HG02884 (cell line): Measurements from ENCODE around the gene RNF121.
"Not testable (repeated sequence)": the region's sequence is repeated elsewhere in the genome, so short reads cannot be mapped to it uniquely, and the experiment has no call there.

Experiments used
- ATAC-seq: cut with Tn5 transposase; IDR thresholded peaks from one replicate; pipeline ENCODE4 v1.9.1; 2021; ENCODE audit warnings: mild to moderate bottlenecking, moderate library complexity; ENCODE audit not compliant: unreplicated experiment

The RNF121 gene

GRCh38 chr11:71928737-71929443 is at the start of gene RNF121:
Gene RNF121 (plus strand): TSS chr11:71929046. CDS start chr11:71929062, 16 bp downstream.
- ATAC-seq: peak; percentile 67

GRCh38 chr11:71885806-71886205 is 43.0 kb upstream of the RNF121 start:
- ATAC-seq: not testable (repeated sequence)

DNA sequence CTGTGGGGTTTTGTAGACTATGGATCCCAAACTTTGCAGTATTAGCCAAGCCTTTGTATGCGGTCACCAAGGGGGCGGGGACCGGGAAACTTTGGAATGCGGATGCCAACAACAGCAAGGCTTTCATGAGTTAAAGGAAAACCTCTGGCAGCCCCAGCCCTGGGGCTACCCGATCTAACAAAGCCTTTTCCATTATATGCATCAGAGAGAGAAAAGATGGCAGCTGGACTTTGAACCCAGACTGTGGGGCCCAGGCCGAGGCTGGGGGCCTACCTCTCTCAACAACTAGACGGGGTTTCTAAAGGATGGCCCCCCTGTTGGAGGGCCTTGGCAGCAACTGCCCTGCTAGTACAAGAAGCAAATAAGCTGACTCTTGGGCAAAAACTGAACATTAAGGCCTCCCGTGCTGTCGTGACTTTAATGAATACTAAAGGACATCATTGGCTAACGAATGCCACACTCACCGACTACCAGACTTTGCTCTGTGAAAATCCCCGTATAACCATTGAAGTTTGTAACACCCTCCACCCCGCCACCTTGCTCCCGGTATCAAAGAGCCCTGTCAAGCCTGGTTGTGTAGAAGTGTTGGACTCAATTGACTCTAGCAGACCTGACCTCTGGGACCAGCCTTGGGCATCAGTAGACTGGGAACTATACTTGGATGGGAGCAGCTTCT is 40.4 kb upstream of the RNF121 start:
- not testable (repeated sequence) for ATAC-seq

- ATAC-seq: not testable (repeated sequence)
These were observed 39.5 kb upstream of the RNF121 start for GRCh38 chr11:71889181-71889872.

DNA sequence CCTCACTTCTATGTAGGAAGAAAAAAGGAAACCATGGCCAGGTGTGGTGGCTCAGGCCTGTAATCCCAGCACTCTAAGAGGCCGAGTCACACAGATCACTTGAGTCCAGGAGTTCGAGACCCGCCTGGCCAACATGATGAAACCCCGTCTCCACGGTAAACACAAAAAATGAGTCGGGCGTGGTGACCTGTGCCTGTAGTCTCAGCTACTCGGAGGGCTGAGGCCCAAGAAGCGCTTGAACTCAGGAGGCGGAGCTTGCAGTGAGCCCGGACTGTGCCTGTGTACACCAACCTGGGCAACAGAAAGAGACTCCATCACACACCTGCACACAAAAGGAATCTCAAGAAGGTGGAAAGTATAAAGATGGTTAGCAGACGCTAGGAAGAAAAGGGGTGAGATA is 32.9 kb upstream of the RNF121 start:
- no peak for ATAC-seq

GRCh38 chr11:71901137-71901536 is 27.7 kb upstream of the RNF121 start:
- not testable (repeated sequence) for ATAC-seq

DNA sequence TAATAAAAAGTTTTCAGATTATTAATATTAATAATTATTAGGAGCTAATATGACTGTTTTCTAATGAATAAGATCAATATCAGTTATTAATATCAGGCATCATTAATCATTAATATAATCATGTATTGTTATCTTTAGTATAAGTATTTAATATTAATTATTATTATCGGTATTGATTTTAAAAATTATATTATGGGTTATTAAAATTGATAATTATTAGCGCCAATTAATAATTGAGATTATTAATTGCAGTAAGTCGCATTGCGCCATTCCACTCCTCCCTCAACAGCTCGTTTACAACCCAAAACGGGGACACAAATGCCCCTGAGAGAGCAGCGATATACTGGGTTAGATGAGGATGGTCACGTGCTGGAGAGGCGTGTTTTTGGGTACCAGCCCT is 20.6 kb upstream of the RNF121 start:
- ATAC-seq: no peak

GRCh38 chr11:71910775-71911174 is 18.1 kb upstream of the RNF121 start:
- ATAC-seq: not testable (repeated sequence)

GRCh38 chr11:71911321-71911985 is 17.4 kb upstream of the RNF121 start:
- ATAC-seq: not testable (repeated sequence)

GRCh38 chr11:71911986-71912340 is 16.9 kb upstream of the RNF121 start:
- ATAC-seq: not testable (repeated sequence)

DNA sequence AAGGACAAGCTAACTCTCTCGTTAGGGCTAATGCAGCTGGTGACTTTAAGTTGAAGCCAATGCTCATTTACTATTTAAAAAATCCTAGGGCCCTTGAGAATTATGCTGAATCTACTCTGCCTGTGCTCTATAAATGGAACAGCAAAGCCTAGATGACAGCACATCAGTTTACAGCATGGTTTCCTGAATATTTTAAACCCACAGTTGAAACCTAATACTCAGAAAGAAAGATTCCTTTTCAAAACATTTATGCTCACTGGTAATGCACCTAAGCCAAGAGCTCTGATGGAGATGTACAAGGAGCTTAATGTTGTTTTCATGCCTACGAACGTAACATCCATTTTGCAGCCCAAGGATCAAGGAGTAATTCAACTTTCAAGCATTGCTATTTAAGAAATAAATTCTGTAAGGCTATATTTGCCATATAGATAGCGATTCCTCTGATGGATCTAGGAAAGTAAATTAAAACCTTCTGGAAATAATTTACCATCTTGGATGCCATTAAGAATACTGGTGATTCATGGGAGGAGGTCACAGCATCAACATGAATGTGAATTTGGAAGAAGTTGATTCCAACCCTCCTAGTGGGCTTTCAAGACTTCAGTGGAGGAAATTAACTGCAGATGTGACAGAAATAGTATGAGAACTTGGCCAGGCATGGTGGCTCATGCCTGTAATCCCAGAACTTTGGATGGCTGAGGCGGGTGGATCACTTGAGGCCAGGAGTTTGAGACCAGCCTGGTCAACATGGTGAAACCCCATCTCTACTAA is 14.9 kb upstream of the RNF121 start:
- ATAC-seq: no peak

DNA sequence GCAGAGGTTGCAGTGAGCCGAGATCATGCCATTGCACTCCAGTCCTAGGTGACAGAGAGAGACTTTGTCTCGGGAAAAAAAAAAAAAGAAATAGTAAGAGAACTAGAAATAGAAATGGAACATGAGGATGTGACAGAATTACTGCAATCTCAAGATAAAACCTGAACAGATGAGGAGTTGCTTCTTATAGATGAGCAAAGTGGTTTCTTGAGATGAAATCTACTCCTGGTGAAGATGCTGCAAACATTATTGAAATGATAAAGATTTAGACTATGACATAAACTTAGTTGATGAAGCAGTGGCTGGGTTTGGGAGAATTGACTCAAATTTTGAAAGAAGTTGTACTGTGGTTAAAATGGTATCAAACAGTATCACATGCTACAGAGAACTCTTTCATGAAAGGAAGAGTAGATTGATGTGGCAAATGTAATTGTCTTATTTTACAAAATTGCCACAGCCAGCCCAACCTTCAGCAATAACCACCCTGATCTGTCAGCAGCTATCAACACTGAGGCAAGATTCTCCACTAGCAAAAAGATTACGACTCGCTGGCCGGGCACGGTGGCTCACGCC is 14.1 kb upstream of the RNF121 start:
- no peak for ATAC-seq

GRCh38 chr11:71917646-71918140 is 11.2 kb upstream of the RNF121 start:
- ATAC-seq: no peak

GRCh38 chr11:71927820-71928736 is 768 bp upstream of the RNF121 start, which contains the start of gene XNDC1N:
Gene XNDC1N (minus strand): TSS chr11:71928594. CDS start chr11:71923353, 5,241 bp downstream.
- ATAC-seq: peak; percentile 55

- no peak for ATAC-seq
These were observed 645 bp downstream of the RNF121 start for GRCh38 chr11:71929491-71929890.

DNA sequence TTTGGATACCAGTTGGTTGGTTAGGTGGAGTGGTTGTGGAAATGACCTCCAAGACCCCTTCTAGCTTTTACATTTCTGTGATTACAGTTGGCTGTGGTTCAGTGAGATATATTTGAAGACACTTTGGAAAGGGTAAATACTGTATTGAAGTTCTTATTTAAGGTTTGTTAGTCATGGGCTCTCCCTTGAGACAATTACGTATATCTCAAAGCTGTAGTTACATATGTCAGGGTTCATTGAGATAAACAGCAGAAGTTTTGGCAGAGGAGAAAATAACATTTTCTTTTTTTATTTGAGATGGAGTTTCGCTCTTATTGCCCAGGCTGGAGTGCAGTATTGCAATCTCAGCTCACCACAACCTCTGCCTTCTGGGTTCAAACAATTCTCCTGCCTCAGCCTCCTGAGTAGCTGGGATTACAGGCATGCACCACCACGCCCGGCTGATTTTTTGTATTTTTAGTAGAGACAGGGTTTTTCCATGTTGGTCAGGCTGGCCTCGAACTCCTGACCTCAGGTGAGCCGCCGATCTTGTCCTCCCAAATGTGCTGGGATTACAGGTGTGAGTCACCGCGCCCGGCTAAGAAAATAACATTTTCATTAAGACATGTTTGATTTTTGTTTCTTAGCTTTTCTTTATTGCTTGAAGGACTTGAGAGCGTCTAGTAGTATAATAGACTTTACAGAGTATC is 1.9 kb downstream of the RNF121 start:
- ATAC-seq: no peak

DNA sequence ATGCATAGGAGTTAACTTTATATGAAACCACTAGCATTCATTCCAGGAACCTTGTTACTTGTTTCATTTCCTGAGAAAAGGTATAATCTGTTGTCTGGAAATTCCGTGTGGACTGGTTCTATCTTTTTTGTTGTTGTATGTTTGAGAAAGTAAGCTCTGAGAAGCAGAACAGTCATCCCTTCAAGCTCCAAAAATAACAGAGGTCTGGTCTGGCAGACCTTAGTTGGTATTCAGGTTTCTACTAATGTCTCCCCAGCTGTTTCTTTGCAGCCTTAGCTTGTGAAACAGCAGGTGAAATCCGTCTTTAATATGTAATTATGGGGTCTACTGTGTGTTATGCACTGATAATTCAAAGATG is 2.4 kb downstream of the RNF121 start:
- no peak for ATAC-seq

GRCh38 chr11:71933141-71933933 is 4.5 kb downstream of the RNF121 start:
- no peak for ATAC-seq
